ENCODE data around the gene GAPDH.

GRCh38 chr12:6551063-6551461 lies 16.7 kb downstream of the GAPDH start:
- TF ChIP-seq HCFC1 (IDR thresholded peaks at IDR 0.05; ENCODE audit: low read length) (no peak), CBFB (IDR thresholded peaks at IDR 0.05; ENCODE audit: low read depth) (no peak), CTCF (IDR thresholded peaks at IDR 0.05 in 2 of 3, conservative IDR thresholded peaks at IDR 0.05 in 1 of 3; ENCODE audit: control insufficient read depth in 2 of 3, extremely low read depth in 1 of 3, insufficient read depth in 1 of 3, low read depth in 3 of 3, low read length in 3 of 3) (no peak), POLR2AphosphoS5 (IDR thresholded peaks at IDR 0.05; ENCODE audit: low read length) (no peak), YY1 (IDR thresholded peaks at IDR 0.05; ENCODE audit: low read depth, low read length) (no peak)
- TF ChIP-seq, protein P1, sequence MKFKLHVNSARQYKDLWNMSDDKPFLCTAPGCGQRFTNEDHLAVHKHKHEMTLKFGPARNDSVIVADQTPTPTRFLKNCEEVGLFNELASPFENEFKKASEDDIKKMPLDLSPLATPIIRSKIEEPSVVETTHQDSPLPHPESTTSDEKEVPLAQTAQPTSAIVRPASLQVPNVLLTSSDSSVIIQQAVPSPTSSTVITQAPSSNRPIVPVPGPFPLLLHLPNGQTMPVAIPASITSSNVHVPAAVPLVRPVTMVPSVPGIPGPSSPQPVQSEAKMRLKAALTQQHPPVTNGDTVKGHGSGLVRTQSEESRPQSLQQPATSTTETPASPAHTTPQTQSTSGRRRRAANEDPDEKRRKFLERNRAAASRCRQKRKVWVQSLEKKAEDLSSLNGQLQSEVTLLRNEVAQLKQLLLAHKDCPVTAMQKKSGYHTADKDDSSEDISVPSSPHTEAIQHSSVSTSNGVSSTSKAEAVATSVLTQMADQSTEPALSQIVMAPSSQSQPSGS (IDR thresholded peaks at IDR 0.05; ENCODE audit: low read length), result no peak
